Measurements from ENCODE around the gene POLR3K.

POLR3K gene

GRCh38 chr16:62968-63391 is 9.6 kb upstream of the POLR3K start:
- TF ChIP-seq CTCF (IDR thresholded peaks at IDR 0.05; ENCODE audit: borderline replicate concordance, insufficient read depth, low read depth, low read length), result no peak
- H3K4me3 ChIP-seq (ENCODE audit: low read depth, low read length), result no peak overlapping the region

DNA sequence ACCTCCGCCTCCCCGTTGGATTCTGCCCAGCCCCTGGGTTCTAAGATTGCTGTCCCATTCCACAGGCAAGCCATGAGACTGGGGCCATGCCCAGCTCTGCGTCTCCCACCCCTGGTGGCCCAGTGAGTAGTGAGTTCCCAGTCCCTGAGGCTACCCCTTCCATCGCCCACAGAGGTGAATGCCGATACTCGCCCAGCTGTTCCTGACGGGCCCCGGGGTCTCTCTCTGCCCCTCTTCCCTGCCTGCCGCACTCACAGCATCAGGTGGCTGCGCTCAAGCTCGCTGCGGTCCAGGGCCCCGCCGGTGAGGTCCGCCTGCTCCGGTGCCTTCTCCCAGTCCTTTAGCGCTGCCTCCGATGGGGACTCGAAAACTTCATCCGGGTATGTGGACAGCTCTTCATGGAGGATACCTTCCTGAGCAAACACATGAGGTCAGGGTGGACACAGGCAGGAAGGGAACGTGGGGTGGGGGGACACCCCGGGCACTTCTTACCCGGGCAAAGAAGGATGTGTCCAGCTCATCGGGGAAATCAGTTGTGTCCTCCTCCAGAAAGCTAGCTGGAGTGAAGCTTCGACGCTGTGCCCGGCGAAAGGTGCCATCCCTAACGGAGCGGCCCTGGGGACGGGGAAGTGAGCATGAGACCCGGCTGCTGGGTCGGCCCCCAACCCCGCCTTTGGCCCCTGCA is 9.0 kb upstream of the POLR3K start:
- no peak for TF ChIP-seq CTCF (IDR thresholded peaks at IDR 0.05; ENCODE audit: borderline replicate concordance, insufficient read depth, low read depth, low read length)
- H3K4me3 ChIP-seq (ENCODE audit: low read depth, low read length), result no peak overlapping the region

DNA sequence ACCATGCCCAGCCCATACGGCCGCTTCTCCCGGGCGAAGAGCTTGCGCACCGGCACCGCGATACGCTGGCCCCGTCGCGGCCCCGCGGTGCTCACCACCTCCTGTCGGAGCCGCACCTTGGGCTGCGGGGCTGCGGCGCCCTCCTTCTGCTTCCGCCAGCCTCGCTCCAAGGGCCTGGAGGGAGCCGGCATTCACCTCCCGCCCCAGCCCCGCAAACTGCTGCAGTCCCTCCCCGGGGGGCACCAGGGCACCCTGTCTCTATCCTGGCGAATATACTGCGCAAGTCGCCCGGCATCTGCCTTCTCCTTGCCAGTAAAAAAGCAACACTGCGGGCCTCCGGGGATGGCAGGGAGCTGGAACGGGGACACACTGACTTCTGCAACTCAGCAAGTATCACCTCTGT is 8.5 kb upstream of the POLR3K start:
- no peak for TF ChIP-seq CTCF (IDR thresholded peaks at IDR 0.05; ENCODE audit: borderline replicate concordance, insufficient read depth, low read depth, low read length)
- no peak overlapping the region for H3K4me3 ChIP-seq (ENCODE audit: low read depth, low read length)

DNA sequence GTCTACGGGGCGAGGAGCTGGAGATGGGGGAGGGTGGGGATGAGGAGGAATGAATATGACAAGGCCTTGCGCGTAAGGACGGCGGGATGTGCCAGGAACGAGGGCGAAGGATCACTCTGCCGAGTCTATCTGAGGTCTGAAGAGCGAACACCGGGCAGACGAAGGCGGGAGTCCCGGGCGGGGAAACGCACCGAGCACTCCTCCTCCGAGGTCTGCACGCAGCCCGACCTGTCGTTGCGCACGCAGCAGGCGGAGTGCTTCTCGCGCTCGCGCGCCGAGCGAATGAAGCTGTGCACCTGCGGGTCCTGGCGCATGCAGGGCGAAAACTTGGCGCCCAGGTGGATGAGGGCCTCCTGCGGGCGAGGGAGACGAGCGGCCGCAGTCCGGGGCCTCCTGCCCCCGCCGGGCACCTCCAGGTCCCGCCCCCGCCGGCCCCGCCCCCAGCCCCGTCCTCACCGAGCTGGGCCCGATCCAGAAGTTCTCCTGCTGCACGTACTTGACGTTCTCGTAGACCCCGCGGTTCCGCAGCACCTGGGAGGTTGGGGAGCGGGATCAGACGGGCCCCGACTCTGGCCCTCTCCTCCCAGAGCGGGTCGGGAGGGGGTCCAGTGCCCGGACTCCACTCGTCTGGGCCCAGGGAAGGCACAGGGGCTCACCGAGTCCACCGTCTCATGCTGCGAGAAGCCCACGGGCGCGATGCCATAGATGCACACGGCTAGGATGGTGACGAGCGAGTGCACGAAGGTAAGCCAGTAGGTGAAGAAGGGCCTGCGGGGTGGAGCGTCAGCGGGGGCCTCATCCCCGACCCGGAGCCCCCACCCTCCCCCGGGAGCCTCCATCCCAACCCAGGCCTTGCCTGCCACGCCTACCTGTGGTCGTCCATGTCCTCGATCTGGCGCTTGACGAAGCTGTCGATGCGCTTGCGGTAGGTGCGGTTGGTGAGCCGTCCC is 7.8 kb upstream of the POLR3K start:
- TF ChIP-seq CTCF (IDR thresholded peaks at IDR 0.05; ENCODE audit: borderline replicate concordance, insufficient read depth, low read depth, low read length), result no peak

GRCh38 chr16:60166-60565 is 6.8 kb upstream of the POLR3K start:
- TF ChIP-seq CTCF (IDR thresholded peaks at IDR 0.05; ENCODE audit: borderline replicate concordance, insufficient read depth, low read depth, low read length), result no peak
- H3K4me3 ChIP-seq (ENCODE audit: low read depth, low read length), result no peak overlapping the region

More for the DNA sequence above, 7.8 kb upstream of the POLR3K start:
- H3K4me3 ChIP-seq (ENCODE audit: low read depth, low read length), result no peak overlapping the region

- no peak for TF ChIP-seq CTCF (IDR thresholded peaks at IDR 0.05; ENCODE audit: borderline replicate concordance, insufficient read depth, low read depth, low read length)
- no peak overlapping the region for H3K4me3 ChIP-seq (ENCODE audit: low read depth, low read length)
Observed at GRCh38 chr16:59440-60059, 6.1 kb upstream of the POLR3K start.

Measured in GM12875 (cell line).